ENCODE measurements around the gene DSCAML1.

Gene DSCAML1

GRCh38 chr11:117390743-117391142 lies 406.3 kb downstream of the DSCAML1 start:
- DNase-seq = no peak

- DNase-seq = no peak
Observed at GRCh38 chr11:117387992-117388755, 408.8 kb downstream of the DSCAML1 start.

- DNase-seq = no peak
Observed at GRCh38 chr11:117385906-117386305, 411.1 kb downstream of the DSCAML1 start.

GRCh38 chr11:117385471-117385870 lies 411.5 kb downstream of the DSCAML1 start:
- no peak for DNase-seq

GRCh38 chr11:117384045-117384444 lies 413.0 kb downstream of the DSCAML1 start:
- DNase-seq = no peak

- no peak for DNase-seq
Observed at GRCh38 chr11:117382746-117383145, 414.3 kb downstream of the DSCAML1 start.

GRCh38 chr11:117381481-117382387 lies 415.3 kb downstream of the DSCAML1 start:
- DNase-seq = no peak

GRCh38 chr11:117380676-117381075 lies 416.3 kb downstream of the DSCAML1 start:
- no peak for DNase-seq

- DNase-seq = no peak
Observed at GRCh38 chr11:117378976-117379865, 417.8 kb downstream of the DSCAML1 start.

Measured in activated T-cell treated with anti-CD3 and anti-CD28 coated beads, Interleukin-2, amount 50 U/mL, for 48 hours (primary cell).